HG03159 (cell line): ENCODE results near the gene TPPP3.

ENCODE experiments used
- ATAC-seq: cut with Tn5 transposase; IDR thresholded peaks from one replicate; pipeline ENCODE4 v1.9.1; 2021; ENCODE audit warnings: mild to moderate bottlenecking, moderate library complexity; ENCODE audit not compliant: unreplicated experiment

TPPP3 gene

GRCh38 chr16:67350324-67350723 lies 43.0 kb downstream of the TPPP3 start:
- no peak for ATAC-seq

- ATAC-seq = no peak
These were observed 44.1 kb downstream of the TPPP3 start for GRCh38 chr16:67349172-67349571.

GRCh38 chr16:67346341-67346740 lies 47.0 kb downstream of the TPPP3 start:
- ATAC-seq = no peak

- ATAC-seq = no peak
These were observed 47.9 kb downstream of the TPPP3 start for GRCh38 chr16:67345401-67345800.

- ATAC-seq = no peak
These were observed 50.7 kb downstream of the TPPP3 start for GRCh38 chr16:67342616-67343015.

GRCh38 chr16:67341250-67341649 lies 52.0 kb downstream of the TPPP3 start:
- no peak for ATAC-seq
